Stimulated activated CD4-positive, alpha-beta T cell treated with anti-CD3 and anti-CD28 coated beads, TNF-alpha, amount 100 ng/mL, for 24 hours (primary cell): ENCODE data around the gene PINK1.
A peak's percentile ranks its signal among the peaks of the same experiment; 100 is the strongest.

Source experiments
- DNase-seq, 3 experiments: peaks; one replicate each; pipeline ENCODE4 v3.0.0-alpha.2; 2020; ENCODE audit warnings: low read depth in 3 of 3

The PINK1 gene

DNA sequence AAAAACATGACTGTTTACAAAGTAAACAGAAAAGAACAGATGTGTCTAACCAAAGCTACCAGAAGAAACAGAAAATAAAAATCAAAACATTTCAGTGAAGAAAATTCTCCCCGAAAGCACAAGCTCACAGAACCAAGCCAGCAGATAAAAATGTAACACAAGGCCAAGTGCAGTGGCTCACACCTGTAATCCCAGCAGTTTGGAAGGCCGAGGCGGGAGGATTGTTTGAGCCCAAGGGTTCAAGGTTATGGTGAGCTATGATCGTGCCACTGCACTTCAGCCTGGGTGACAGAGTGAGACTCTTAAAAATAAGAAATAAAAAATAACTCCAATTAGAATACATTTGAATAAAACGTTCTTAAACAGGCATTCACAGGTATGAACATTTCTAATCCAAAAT lies 47.0 kb downstream of the PINK1 start:
- DNase-seq: no peak

GRCh38 chr1:20681999-20682398 lies 48.7 kb downstream of the PINK1 start:
- no peak for DNase-seq

- DNase-seq: no peak
Measured at GRCh38 chr1:20682571-20683236, 49.4 kb downstream of the PINK1 start.

DNA sequence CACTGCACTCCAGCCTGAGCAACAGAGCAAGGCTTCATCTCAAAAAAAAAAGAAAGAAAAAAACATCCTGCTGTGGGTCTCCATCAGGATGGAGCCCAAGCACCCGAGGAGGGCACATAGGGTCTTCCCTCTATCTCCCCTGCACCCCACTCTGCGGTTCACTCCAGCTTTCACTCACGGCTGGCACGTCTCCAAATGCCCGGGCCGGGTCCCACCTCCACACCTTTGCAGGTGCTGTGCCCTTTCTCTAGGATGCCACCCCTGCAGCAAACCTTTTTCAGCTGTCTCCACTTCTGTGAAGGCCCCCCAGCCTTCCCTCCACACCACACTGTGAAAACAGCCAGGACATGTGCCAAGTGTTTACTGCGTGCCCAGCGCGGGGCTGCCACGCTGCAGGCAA lies 50.4 kb downstream of the PINK1 start:
- no peak for DNase-seq

- no peak for DNase-seq
Measured at GRCh38 chr1:20684050-20684620, 50.9 kb downstream of the PINK1 start.

DNA sequence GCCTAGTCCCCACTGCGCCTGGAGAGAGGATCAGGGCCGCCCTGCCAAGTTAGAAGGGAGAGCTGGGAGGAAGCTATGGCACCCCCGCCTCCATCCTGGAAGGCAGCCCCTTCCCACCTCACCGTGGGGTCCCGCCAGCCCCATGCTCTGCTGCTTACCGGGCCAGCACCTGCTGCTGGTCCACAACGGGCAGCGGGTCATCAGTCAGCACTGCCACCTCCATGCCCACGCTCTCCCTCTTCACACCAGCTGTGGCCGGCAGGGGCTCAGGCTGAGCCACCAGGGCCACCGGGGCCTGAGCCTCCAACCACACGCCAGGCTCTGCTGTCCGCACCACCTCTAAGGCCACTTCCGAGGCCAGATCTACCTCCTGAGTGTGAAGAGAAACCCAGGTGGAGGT lies 51.4 kb downstream of the PINK1 start:
- no peak for DNase-seq

GRCh38 chr1:20685099-20685662 lies 51.9 kb downstream of the PINK1 start:
- no peak for DNase-seq

- DNase-seq: no peak
Measured at GRCh38 chr1:20685741-20686140, 52.5 kb downstream of the PINK1 start.

- DNase-seq: no peak
Measured at GRCh38 chr1:20686883-20687725, 53.8 kb downstream of the PINK1 start.

DNA sequence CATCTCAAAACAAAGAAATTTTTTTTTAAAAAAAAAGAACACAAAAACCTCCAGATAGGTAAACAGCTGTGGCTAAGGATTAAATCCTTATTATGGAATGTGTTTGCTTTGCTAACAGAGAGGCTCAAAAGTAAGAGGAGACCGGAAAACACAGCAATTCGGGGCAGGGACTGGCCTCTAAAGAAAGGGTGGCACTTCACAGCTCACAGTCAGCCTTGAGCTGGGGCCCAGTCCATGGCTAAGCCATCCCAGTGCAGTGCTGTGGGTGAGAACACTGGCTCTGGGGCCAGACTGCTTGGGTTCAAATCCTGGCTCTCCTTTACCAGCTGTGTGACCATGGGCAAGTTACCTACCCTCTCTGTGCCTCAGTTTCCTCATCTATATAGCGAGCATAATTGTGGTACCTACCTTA lies 56.4 kb downstream of the PINK1 start:
- DNase-seq: no peak

DNA sequence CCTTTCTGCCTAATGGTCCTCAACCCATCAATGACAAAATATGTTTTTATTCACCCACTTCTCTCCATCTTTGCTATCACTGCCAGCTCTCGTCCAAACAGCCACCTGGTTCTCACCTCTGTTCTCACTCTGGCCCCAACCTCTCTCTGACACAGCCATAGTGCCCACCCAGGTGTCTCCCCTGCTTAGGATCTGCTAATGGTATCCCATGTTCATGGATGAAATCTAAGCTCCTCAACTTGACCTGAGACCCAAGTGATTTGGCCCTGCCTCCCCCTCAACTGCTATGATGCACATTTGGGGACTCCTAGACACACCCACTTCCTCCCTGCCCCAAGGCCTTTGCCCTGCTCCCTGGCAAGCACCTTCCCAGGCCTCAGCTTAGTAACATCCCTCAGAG lies 58.6 kb downstream of the PINK1 start:
- DNase-seq: no peak

DNA sequence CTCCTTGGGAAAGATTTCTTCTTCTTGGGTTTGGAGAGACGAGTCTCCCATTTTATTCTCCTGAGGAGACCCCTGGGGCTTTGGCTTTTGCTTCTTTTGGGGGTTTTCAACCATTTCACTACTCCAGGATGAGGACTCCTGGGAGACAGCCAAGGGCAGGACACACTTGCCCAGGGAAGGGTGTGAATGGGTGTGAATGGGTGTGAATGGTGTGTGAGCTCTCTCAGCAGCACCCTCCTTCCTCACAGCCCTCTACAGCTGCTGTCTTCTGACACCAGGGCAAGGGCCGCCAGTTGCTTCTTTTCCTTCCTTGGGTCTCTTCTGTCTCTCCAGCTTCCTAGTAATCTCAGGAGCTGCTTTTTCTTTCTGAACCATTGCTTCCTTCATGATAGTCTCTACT lies 60.4 kb downstream of the PINK1 start:
- DNase-seq: no peak

- DNase-seq: no peak
Measured at GRCh38 chr1:20695515-20695914, 62.3 kb downstream of the PINK1 start.

GRCh38 chr1:20696397-20697333 lies 63.4 kb downstream of the PINK1 start:
- DNase-seq: peak; percentile 48 to 74 (median 58)

- no peak for DNase-seq
Measured at GRCh38 chr1:20697563-20697962, 64.3 kb downstream of the PINK1 start.

DNA sequence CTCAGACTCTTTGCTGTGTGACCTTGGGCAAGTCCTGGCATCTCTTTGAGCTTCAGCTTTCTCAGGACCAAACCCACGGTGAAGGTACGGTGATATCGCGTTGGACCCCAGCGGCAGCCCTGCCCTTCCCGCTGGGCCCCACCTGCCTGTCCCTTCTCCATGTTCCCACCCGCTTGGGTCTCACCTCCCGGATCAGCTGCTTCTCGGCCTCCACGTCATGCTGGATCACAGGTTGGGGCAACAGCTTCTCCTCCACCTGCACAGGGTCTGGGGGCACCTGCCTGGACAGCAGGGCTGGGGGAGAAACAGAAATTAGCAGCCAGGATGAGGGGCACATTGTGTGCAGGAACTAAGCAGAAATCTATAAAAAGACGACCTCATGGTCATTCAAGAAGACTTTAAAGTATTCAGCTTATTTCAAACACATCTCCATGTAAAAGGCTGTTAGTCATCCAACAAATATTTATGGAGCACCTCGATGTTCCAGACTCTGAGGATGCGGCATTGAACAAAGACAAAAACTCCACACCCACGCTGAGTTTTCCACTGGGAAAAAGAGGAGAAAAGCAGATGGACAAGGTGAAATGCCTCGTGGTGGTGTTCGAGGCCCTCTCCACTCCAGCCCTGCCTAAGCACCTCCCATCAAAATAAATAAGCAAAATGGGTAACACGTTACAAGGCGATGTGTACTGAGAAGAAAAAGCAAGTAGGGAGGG lies 65.1 kb downstream of the PINK1 start:
- DNase-seq: no peak

GRCh38 chr1:20699558-20699957 lies 66.3 kb downstream of the PINK1 start:
- no peak for DNase-seq

DNA sequence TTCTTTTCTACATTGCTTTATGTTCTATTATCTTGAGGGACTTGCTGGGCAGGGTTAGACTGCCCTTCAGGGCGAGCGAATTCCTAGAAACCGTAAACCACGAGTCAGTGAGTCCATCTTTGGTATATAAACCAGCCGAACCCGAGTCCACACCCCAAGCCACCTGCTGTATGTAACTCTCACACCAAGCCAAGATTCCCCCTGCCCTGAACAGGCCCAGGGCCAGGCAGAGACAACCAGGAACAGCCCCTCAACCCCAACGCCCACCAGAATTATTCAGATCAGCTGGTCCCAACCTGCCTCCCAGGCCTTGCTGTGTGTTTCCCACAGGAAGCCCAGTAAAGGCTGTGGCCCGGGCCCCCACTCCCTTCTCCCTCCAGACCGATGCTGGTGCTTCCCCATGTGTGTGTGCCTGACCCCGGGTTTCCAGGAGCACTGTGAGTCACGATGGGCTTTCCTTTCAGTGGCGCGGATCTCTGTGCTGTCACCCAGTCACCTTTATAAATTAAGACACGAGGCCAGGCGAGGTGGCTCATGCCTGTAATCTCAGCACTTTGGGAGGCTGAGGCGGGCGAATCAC lies 67.5 kb downstream of the PINK1 start:
- DNase-seq: no peak
